Fibroblast of mammary gland (primary cell): ENCODE results near the gene HSF5.

Source experiments
- DNase-seq: peaks from one replicate; pipeline ENCODE4 v3.0.0-alpha.2; 2010; ENCODE audit warnings: low read depth
- H3K4me3 ChIP-seq: 2 replicates; pipeline ENCODE4 v1.5.1; 2011; ENCODE audit warnings: low read depth, mild to moderate bottlenecking, low read length, moderate library complexity; ENCODE audit not compliant: control insufficient read depth
- TF ChIP-seq, protein P1 (sequence below): conservative IDR thresholded peaks from 2 replicates; pipeline ENCODE4 v1.5.1; 2011; ENCODE audit warnings: low read depth, low read length, inconsistent platforms; ENCODE audit not compliant: control insufficient read depth, insufficient read depth

The HSF5 gene

GRCh38 chr17:58375811-58376210 lies 112.4 kb downstream of the HSF5 start:
- no peak for DNase-seq
- no peak overlapping the region for H3K4me3 ChIP-seq
- TF ChIP-seq, protein P1, sequence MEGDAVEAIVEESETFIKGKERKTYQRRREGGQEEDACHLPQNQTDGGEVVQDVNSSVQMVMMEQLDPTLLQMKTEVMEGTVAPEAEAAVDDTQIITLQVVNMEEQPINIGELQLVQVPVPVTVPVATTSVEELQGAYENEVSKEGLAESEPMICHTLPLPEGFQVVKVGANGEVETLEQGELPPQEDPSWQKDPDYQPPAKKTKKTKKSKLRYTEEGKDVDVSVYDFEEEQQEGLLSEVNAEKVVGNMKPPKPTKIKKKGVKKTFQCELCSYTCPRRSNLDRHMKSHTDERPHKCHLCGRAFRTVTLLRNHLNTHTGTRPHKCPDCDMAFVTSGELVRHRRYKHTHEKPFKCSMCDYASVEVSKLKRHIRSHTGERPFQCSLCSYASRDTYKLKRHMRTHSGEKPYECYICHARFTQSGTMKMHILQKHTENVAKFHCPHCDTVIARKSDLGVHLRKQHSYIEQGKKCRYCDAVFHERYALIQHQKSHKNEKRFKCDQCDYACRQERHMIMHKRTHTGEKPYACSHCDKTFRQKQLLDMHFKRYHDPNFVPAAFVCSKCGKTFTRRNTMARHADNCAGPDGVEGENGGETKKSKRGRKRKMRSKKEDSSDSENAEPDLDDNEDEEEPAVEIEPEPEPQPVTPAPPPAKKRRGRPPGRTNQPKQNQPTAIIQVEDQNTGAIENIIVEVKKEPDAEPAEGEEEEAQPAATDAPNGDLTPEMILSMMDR = no peak

DNA sequence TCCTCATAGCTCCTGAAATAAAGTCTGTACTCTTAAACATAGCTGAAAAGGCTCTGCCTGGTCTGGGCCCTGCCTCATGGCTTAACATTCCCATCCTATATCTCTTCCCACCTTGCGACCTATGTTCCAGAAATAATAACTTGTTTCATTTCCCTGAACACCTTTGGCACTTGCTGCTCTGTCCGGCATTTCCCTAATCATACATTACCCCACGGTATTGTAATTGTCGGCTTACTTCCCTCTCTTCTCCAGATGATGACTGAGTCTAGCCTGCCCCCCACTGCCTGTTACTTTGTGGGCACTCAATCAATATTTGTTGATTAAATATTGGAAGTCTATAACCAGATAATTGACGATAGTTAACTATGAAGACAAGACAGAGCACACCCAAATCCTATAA lies 113.0 kb downstream of the HSF5 start:
- TF ChIP-seq, protein P1 = no peak
- DNase-seq = no peak
- H3K4me3 ChIP-seq = no peak overlapping the region

DNA sequence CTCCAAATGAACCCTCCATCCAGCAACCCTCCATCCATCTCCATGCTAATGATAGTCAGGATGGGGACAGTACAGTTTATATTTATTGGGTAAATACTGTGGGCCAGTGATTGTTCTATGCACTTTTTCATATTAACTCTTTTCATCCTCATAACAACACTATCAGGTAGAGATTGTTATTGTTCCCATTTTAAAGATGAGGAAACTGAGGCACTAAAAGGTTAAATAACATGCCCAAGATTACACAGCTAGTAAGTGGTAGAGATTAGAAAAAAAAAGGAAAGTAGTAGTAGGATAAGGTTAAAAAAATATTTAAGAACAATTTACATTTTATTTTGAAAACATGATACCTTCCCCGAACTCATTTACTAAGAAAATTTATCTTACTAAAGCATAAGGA lies 114.3 kb downstream of the HSF5 start:
- no peak overlapping the region for H3K4me3 ChIP-seq
- TF ChIP-seq, protein P1 = no peak
- no peak for DNase-seq

DNA sequence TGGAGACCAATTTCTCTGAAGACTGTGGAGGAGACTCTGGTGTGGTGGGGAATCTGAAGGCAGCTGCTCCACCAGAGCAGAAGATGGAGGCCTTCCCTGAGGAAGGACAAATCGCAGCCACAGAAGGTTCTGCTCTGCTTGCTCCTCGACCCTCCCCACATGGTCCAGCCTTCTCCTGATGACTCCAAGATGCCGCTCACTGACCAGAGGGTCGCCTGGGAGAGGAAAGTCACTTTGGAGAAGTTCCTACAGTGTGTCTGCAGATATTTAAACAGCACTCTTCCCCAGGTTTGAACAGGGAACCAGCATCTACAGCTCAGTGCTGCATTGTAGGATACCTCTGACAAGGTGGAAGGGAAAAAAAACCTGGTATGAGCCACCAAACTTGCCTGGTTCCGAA lies 115.2 kb downstream of the HSF5 start:
- H3K4me3 ChIP-seq = no peak overlapping the region
- DNase-seq = no peak
- TF ChIP-seq, protein P1 = no peak

DNA sequence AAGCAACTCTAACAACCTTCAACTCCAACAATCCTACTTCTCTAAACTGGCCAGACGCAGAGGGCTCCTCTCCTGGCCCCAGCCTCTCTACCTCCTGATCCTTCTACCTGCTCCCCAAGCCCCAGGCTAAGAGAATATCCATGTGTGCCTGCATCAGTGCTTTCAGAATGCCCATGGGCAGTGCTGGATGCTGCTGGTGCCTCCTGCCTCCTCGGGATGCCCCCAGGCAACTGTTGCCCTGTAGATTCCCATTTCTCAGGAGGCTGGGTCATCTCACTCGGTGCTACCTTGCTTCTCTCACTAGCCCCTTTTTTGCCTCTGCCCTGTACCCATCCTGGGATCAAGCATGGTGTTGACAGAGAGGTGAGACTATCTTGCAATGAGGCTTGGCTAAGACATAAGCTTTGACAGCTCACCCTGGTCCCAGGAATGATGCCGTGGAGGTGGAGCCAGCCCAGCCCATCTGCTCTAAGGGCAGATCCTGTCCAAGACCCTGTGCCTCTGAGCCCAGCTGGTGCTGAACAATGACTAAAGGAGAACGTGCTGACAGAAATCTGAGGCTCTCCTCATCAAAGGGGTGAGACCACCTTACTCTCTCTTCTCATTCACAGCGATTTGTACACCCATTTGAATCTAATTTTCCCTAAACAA lies 116.8 kb downstream of the HSF5 start:
- H3K4me3 ChIP-seq = no peak overlapping the region
- TF ChIP-seq, protein P1 = no peak
- no peak for DNase-seq

GRCh38 chr17:58370716-58371115 lies 117.5 kb downstream of the HSF5 start:
- TF ChIP-seq, protein P1 = no peak
- no peak for DNase-seq
- H3K4me3 ChIP-seq = no peak overlapping the region

DNA sequence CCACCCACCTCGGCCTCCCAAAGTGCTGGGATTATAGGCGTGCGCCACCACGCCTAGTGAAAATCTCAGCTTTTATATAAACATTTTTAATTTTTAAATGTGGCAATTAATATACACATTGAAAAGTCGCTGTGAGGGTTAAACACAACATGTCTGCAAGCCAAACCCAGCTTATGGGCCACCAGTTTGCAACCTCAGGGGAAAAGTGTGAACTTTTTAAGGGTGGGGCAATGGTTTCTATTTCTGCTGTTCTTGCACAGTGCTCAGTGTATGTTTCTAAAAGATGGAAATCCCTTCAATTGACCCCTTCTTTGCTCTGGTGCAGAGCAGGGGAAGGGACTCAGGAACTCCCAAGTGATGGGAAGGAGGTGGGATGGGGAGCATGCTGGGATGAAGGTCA lies 117.9 kb downstream of the HSF5 start:
- no peak for DNase-seq
- TF ChIP-seq, protein P1 = no peak
- no peak overlapping the region for H3K4me3 ChIP-seq
